Stimulated activated CD4-positive, alpha-beta T cell treated with anti-CD3 and anti-CD28 coated beads, Interleukin-2, amount 100 ng/mL, for 48 hours (primary cell): ENCODE data around the gene WDPCP.
"Not testable (repeated sequence)": the region's sequence is repeated elsewhere in the genome, so short reads cannot be mapped to it uniquely, and the experiment has no call there.

Source experiments
- DNase-seq, 2 donors: peaks; one replicate each; pipeline ENCODE4 v3.0.0-alpha.2; 2020

The WDPCP gene

GRCh38 chr2:63537306-63537705 lies 51.0 kb downstream of the WDPCP start:
- no peak for DNase-seq

GRCh38 chr2:63530704-63531279 lies 57.5 kb downstream of the WDPCP start:
- DNase-seq = no peak

- DNase-seq = no peak
Observed at GRCh38 chr2:63525905-63526304, 62.4 kb downstream of the WDPCP start.

- DNase-seq = no peak
Observed at GRCh38 chr2:63522950-63523349, 65.3 kb downstream of the WDPCP start.

- DNase-seq = no peak
Observed at GRCh38 chr2:63520793-63521192, 67.5 kb downstream of the WDPCP start.

- DNase-seq = no peak
Observed at GRCh38 chr2:63514781-63515180, 73.5 kb downstream of the WDPCP start.

GRCh38 chr2:63514237-63514716 lies 74.0 kb downstream of the WDPCP start:
- no peak for DNase-seq

- DNase-seq = no peak
Observed at GRCh38 chr2:63506320-63506719, 82.0 kb downstream of the WDPCP start.

GRCh38 chr2:63503818-63504217 lies 84.5 kb downstream of the WDPCP start:
- no peak for DNase-seq

- no peak for DNase-seq
Observed at GRCh38 chr2:63500398-63500797, 87.9 kb downstream of the WDPCP start.

- DNase-seq = no peak
Observed at GRCh38 chr2:63497576-63497975, 90.7 kb downstream of the WDPCP start.

GRCh38 chr2:63494968-63495367 lies 93.3 kb downstream of the WDPCP start:
- DNase-seq = no peak

- DNase-seq = no peak
Observed at GRCh38 chr2:63494100-63494499, 94.2 kb downstream of the WDPCP start.

- DNase-seq = no peak
Observed at GRCh38 chr2:63488118-63488713, 100.1 kb downstream of the WDPCP start.

GRCh38 chr2:63486861-63487290 lies 101.4 kb downstream of the WDPCP start:
- no peak for DNase-seq

GRCh38 chr2:63484901-63485300 lies 103.4 kb downstream of the WDPCP start:
- DNase-seq = no peak

GRCh38 chr2:63484481-63484880 lies 103.8 kb downstream of the WDPCP start:
- DNase-seq = no peak

- DNase-seq = no peak
Observed at GRCh38 chr2:63477686-63478085, 110.6 kb downstream of the WDPCP start.

- not testable (repeated sequence) for DNase-seq
Observed at GRCh38 chr2:63469313-63469712, 119.0 kb downstream of the WDPCP start.

- DNase-seq = no peak
Observed at GRCh38 chr2:63465633-63466032, 122.6 kb downstream of the WDPCP start.

- no peak for DNase-seq
Observed at GRCh38 chr2:63463142-63463541, 125.1 kb downstream of the WDPCP start.

GRCh38 chr2:63446658-63447057 lies 141.6 kb downstream of the WDPCP start:
- DNase-seq = no peak

- DNase-seq = no peak
Observed at GRCh38 chr2:63444565-63445288, 143.6 kb downstream of the WDPCP start.

GRCh38 chr2:63440612-63441011 lies 147.7 kb downstream of the WDPCP start:
- no peak for DNase-seq
